Stimulated activated CD4-positive, alpha-beta T cell treated with anti-CD3 and anti-CD28 coated beads, TNF-alpha, amount 100 ng/mL, for 24 hours (primary cell): ENCODE results near the gene PITX1.

Experiments used
- DNase-seq, 3 experiments: peaks; one replicate each; pipeline ENCODE4 v3.0.0-alpha.2; 2020; ENCODE audit warnings: low read depth in 3 of 3

Gene PITX1

DNA sequence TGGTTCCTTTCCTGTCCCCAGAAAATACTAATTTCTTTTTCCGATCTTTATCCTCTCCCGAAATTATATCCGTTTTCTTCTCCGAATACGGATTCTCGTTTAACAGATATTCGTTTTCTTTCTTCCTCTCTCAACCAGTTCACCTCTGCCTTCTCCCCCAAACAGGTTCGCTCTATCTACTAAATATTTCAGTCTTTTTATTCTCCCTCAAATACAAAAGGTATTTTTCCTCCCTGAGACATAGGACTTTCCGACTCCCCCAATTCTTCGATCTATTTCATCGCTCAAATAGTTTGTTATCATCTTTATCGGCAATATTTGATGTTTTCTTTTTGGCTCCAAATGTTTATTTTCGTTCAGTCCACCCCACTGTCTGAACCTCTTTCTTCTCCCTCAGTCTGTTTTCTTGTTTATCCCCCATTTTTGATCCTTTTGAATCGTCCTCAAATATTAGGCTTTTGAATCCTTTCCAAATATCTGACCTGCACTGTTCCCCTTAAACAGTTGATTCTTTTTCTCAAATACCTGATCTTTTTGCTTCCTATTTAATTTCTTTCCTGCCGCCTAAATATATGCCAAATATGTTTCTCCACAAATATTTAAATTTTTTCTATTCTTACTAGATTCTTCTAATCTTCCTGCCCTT lies 4.4 kb downstream of the PITX1 start:
- no peak for DNase-seq

DNA sequence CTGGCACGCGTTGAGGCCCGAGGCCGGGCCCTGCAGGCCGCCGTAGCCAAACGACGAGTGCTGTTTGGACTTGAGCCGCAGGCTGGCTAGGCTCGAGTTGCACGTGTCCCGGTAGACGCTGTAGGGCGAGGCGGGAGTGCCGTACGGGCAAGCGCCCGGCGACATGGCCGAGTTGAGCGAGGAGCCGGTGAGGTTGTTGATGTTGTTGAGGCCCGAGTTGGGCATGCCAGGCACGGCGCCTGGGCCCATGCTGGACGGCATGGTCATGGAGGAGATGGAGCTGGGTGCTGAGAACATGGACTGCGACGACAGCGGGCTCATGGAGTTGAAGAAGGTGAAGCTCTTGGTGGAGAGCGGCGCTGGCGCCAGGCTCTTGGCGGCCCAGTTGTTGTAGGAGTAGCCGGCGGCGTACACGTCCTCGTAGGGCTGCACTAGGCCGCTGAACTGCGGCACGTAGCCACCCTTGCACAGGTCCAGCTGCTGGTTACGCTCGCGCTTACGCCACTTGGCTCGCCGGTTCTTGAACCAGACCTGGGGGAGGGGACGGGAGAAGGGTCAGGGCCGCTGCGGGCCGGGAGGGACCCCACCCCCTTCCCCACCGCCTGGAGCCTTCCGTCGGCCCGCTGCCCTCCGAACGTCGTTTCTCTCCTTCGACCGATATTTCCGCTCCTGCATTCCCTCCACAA lies 5.1 kb downstream of the PITX1 start:
- DNase-seq = no peak

DNA sequence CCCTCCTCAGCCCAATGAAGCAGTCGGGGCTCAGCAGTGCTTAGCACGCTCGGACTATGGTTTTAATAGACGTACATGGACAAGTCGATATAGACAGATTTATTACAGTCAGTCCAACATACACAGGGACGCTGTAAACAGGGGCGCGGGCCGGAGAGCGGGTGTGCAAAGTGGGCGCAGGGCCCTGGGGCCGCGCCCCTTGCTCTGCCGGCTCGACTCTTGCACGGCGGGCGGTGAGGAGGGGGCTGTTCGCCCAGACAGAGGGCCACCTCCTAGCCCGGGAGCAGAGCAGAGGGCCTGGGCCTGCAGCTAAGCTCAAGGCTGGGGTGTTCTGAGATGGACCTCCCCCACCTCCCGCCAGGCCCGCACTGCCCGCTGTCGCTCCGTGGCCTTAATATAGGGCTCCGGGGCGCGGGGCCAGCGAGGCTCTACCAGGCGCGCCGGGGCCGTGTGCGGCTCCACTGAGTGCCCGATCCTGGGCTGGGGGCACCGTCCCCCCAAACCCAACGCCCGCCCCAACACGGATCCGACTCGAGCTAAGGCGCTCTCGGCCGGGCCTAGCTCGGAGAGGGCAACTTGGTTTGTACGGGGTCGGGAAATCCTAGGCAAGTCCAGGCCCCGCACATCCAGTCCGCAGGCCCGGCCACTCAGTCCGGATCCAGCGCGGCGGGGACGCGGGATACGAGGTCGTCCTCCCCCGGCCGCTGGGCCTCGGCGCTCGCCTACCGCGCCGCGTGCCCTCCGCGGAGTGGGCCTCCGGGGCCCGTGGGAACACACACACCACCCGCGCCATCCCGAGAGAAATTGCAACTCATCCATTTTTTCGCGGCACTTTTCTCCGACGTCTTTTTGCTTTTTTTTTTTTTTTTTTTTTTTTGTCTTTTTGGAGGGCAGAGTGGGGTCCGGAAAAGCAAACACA lies 6.1 kb downstream of the PITX1 start:
- DNase-seq = no peak

DNA sequence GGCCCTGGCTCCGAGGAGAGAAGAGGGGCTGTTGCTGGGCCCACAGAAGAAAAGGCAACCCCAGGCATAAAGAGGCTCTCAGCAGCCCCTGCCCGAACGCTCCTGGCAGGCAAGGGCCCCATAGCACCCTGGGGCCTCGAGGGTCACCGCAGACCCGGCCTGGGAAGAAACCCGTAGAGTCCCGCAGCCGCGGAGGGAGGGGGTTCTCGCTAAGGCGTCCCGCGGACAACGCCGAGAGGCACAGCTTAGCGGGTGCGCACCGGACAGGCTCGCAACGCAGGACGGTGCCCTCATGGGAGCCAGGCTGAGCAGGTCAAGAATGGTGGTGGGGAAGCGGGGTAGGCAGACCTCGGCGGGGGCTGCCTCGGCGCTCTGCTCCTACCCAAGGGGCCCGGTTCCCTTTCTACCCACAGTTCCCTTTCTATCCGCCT lies 6.7 kb downstream of the PITX1 start:
- DNase-seq = no peak

DNA sequence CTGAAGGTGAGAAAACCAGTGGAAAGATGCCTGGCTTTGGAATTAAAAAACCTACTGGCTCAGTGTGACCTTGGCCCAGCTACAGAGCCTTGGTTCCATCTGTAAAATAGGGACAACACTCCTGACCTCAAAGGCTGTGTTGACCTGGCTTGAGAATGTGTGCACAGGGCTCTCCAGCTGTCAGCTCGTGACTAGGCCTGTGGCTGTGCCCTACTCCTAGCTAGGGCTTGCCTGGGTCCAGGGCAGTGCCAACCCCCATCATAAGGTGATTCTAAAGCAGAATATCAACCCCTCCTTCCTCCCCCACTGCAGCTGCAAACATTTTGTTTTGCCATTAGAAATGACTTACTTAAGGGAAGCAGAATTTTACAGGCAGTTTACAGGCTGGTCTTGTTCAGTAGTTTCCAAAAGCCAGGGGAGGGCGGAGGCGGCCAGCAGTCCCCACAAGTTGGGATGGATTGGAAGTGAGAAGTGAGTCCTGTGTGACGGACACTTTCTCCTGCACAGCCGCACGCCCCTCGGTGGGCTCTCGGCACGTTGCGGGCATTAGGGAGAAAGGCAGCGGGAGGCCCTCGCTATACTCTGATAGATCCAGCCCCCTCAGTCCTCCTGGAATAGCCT lies 7.3 kb downstream of the PITX1 start:
- no peak for DNase-seq

DNA sequence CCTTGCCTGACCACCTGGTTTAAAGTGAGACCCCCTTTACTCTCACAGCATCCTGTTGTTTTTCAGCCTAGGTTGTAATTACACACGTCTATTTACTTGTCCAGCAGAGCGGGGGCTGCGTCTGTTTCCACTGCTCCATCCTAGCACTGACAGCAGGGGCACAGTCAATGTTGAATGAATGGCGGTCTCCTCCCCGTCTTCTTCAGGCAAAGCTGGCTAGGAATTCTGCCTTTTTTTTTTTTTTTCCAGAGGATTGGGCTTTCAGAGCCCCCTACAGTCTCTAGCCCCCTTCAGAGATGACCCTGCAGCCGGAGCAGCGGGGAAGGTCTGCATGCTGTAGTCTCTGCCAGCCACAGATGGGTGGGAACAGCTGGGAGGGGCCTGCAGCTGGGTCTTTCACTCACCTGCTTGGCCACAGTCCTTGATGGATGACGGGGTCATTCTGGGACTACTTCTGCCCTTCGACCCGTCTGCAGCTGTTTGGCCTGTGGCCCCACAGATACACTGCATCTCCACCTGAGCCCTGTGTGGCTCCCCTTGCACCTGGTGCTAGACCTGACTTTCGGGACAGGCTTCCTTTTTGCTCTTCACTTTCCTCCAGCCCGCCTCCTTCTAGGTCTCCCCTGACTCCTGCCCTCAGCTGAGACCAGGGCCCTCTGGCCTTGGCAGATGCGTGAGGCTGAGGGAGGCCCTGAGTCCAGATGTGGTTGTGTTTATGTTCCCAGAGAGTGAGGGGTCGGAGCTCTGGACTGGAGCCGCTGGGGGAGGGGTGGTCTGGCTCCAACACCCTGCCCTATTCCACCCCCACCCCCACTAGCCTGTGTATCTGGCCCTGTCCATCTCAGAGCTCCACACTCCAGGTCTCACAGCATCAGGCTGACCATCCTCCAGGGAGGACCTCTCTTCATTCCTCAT lies 8.0 kb downstream of the PITX1 start:
- no peak for DNase-seq

DNA sequence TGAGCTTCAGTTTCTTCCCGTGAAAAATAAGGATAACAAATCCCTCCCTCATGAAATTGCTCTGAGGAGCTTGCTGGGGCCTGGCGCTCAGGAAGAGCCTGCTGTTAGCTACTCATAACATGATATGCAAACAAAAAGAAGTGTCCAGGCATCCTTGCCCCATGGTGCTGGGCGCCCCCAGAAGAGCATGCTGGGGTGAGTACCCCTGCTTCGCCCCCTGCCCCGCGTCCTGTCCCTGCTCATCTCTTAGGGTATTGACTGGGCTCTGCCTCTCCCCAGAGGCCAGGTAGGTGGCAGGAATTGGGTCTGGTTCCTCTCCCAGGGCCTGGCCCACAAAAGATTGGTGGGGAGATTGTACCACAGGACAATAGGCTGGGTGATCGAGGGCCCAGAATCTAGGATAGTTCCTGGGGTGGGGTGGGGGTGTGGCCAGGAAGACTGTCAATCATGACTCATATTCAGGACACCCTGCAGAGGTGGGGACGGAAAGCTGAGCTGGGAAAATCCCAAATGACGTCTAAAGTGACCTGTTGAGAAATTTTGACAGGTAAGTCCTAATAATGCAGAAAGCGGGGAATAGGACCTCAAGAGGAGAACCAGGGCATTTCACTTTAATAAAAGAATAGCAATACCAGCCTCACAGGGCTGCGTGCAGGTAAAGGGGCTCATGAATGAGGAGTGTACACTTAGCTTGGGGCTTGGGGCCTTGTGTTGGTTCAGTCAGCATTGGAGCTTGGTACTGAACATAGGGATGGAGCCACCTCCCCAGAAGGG lies 8.9 kb downstream of the PITX1 start:
- DNase-seq = no peak

DNA sequence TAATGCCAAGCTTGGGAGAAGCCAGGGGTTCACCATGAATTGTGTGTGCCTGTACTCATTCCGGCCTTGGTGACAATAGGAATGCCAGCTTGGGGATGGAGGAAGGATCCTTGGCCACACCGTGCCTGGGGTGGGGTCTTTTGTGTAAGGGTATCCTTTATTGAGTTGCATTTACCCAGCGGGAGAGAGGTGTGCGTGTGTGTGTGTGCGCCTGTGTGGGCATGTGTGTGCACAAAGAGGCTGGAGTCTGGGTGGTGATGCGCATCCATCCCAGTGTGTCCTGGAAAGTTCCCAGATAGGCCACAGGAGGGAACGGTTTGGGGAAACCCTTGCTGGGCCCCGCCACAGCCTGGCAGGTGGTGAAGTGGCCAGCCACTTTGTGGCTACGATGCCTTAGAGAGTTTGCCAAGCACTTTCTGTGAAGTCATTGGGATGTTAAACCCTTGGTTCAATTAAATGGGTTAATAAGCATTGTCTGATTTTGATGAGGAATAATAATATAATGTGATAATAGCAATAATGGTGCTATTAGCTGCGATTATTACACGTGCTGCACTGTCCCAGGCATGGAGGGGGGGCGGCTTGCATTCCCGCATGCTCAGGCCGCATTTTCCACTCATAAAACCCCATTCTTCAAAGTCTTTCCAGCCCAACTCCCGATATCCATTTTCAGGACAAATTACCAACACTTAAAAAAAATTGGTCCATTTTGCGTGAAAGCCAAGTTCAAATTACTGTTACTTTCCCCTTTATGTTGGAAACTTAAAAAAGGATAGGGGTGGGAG lies 13.7 kb downstream of the PITX1 start:
- DNase-seq = no peak

DNA sequence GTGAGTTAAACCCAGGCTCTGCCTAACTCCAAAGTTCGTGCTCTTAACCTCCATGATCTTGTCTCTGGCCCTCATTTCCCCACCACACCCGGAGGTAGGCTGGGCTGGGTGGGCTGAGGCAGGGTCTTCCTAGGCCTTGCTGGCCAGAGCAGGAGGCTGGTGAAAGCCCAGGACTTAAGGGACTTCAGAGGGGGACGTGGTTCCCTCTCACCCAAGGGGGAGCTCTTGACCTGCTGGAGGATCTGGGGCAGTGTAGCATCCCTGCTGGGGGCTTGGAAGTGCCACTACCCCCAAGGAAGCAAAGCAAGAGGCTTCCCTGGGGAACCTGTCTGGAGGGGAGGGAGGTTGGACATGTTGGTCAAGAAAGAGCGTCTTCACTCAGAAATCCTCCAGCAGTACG lies 14.7 kb downstream of the PITX1 start:
- DNase-seq = no peak

DNA sequence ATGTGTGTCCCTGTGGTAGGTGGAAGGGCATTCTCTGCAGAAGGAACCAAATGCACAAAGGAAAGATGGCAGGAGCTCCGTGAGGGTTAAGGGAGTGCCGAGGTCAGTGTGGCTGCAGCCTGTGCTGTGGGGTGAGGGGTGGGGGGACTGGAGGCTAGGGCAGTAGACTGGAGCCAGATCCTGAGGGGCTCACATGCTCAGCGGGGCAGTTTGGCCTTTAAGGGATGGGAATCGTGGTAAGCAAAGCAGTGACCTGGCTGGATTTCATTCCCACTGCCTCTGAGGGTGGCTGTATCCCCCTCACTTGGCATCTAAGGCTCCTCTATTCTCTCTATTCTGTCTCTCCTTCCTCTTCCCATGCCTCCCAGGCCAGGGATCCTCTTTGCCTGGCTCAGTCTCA lies 15.6 kb downstream of the PITX1 start:
- no peak for DNase-seq

DNA sequence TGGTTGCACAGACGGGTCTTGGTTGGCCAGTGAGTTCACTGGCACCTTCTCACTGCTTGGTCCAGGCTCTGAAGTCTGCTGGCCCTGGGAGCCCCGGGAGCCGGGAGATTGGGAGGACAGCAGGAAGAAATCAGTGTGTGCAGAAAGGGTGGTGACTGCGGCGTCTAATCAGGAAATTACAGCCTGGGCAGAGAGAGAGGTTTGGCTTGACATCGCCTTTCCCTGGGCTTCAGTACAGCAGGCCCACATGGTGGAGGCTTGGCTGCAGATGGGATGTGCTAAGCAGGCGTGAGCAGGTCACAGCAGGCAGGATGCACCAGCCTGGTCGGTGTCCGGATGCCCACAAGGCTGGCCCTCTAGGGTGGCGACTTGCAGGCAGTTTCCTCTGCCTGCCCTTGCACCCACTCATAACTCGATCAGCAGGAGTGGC lies 17.2 kb downstream of the PITX1 start:
- no peak for DNase-seq

DNA sequence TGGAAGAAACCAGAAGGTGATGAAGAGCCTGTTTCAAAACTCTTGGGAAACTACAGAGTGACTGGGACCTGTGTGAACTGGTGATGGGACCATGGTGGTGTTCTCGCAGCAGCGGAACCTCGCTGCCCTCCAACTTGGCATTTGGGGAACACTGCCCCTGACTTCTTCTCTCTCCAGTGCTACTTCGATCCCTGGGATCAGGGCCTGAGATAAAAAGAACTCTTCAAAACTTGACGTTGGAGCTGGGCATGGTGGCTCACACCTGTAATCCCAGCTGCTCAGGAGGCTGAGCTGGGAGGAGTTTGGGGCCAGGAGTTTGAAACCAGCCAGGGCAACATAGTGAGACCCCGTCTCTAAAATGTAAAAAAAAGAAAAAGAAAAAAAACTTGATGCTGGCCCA lies 18.1 kb downstream of the PITX1 start:
- DNase-seq = no peak

DNA sequence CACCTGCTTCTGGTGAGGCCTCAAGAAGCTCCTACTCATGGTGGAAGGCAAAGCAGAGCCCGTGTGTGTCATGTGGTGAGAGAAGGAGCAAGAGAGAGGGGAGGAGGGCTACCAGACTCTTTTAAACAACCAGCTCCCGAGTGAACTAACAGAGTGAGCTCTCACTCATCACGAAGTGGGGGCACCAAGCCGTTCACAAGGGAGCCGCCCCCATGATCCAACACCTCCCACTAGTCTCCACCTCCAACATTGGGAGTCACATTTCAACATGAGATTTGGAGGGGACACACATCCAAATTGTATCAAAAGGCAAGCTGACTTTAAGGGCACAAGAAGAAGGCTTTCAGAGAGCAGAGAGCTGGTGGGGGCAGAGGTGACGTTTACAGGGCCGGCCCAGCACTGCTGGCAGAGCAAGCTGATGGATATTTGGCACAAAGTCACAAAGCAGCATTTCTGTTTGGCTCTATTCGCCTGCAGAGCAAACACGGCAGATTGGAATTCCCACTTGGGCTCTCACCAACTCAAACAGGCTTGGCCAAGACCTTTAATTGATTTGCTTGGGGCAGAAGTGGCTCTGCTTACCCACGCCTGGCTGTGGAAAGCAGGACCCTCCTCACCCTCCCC lies 20.0 kb downstream of the PITX1 start:
- DNase-seq = no peak

DNA sequence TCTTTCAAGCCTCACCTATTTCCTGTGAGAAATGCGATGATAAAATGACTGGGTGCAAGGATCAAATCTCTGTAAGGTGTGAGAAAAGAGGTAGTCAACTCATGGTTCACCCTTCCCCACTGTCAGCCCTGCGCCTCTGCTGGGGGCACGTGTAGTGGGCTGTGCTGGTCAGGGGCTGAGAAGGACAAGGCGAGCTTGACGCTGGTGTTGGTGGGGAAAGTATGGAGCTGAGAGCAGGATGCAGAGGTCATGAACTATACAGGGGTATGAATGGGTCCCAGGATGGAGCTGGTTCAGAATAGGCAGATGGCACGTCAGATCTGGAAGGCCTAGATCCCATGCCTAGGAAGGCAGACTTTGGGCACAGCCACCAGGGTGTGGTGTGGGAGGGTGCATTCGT lies 20.6 kb downstream of the PITX1 start:
- no peak for DNase-seq

DNA sequence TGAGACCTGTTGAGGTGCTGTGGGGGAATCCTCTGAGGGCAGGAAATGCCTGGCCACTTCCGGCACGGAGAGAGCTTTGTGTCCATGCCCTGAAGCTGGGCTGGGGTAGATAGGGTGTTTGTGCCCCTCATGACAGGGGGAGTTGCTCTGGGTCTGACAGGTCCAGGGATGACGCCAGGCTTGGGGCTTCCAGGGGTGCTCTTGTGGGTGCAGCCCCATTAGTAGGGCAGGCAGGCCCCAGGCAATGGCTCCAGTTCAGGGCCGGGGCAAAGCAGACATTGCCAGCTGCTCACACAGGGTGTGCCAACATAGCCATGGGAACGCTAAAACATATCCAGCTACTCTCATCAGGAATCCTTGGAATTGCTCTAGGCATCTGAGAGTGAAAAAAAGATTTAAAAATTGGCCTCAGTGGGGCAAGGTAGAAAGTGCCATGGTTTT lies 21.1 kb downstream of the PITX1 start:
- DNase-seq = no peak

DNA sequence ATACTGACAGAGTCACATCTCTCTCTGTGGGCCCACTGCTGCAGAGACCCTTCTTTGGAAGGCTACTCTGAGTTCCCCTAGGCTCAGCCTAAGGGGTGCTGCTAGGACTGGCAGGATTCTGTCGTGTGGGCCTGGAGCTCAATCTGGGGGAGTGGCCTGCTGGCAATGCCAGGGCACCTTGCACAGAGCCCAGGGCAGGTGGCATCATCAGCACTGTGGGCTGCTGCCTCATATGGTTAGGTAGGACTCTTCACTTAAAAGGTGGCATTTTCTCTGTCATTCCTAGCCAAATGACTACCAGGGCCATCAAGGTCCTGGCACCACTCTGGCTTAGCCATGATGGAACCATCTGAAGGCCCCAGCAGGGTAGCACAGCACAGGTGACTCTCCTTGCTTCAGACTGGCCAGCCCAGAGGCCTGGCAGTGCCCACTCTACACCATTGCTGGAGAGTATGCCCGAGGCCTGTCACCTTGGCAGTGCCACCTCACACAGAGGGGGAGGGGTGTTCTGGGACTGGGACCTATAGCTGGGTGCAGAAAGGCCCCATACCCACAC lies 21.9 kb downstream of the PITX1 start:
- DNase-seq = no peak

DNA sequence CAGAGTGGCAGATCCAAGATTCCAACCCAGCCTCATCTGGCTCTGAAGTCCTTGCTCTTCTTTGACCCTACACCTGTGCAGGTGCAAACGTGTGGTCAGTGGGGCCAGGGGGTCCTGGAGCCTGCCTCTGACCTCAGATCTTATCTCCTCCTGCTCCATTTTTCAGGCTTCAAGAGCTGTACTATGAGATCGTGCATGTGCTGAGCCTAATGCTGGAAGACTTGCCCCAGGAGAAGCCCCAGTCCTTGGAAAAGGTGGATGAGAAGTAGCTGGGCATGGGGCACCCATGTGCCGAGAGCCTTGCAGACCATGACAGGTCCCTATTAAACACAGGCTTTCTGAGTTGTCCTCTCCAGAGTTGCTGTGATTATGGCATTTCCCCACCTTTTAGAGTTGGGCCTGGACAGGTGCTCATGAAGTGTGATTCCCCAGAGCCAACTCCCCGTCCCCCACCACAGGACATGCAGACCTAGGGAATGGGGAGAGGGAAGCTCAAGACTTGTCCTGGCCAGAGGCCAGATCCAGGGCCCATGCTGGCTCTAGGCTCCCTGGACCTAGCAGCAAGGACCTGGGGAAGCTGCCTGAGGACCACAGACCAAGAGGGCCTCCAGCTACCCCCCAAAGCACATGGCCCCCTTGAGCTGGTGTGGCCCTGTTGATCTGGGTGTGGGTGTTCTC lies 22.5 kb downstream of the PITX1 start:
- DNase-seq = no peak
